ENCODE data around the gene DRD2. TPM values are rescaled to one million over a fixed set of nuclear protein-coding genes. Genes with fewer than 3 reads are reported as not detected.
"Not testable (repeated sequence)": the region's sequence is repeated elsewhere in the genome, so short reads cannot be mapped to it uniquely, and the experiment has no call there.

The DRD2 gene
- total RNA-seq (2022) (0.28 and 0.96 TPM in 2 replicates), Bru-seq, nascent RNA (percentile 11 among the genes with signal in this experiment), BruChase-seq, experiment 1, labeled RNA remaining after a 6-hour chase (percentile 7 among the genes with signal in this experiment), BruChase-seq, experiment 2, labeled RNA remaining after a 2-hour chase (percentile 7 among the genes with signal in this experiment)
- long read RNA-seq, partial matches to known transcripts: 0 of 2 reads
- long read RNA-seq, other reads (novel, unspliced or antisense): 0 of 2 reads

DNA sequence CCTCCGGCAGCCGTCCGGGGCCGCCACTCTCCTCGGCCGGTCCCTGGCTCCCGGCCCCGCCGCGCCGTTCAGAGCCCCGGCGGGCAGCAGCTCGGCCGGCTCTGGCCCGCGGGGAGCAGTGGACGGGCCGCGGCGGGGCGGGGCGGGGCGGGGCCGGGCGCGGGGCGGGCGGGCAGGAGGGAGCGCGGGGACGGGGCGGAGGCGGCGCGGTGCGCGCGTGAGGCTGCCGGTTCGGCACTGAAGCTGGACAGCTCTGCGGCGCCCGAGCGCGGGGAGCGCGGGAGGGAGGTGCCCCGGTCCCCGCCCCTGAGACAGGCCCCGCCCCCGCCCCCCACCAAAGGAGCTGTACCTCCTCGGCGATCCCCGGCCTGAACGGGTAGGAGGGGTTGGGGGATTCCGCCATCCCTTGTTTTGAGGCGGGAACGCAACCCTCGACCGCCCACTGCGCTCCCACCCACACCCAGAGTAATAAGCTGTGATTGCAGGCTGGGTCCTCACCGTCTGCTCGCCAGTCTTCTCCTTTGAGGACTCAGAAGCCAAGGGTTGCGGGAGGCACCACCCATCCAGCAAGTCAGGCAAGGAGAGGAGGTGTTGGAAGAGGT lies at the start of gene DRD2:
TSS of gene DRD2 (minus strand) at position 239 of the 602 bp plus-strand sequence. CDS start 50,747 bp downstream, outside the sequence.
- Mint-ChIP-seq H3K36me3 (ENCODE audit: insufficient read depth, unreplicated experiment) (no peaks in the 10 kb centered on the region), H3K4me3 (ENCODE audit: unreplicated experiment) (peak within 1 kb of the TSS; percentile 43), H3K27ac (ENCODE audit: low read depth, unreplicated experiment) (no peak within 1 kb of the TSS), H3K9me3 (ENCODE audit: unreplicated experiment) (no peaks in the 10 kb centered on the region), H3K4me1 (ENCODE audit: insufficient read depth, unreplicated experiment) (peaks cover 5% of the 10 kb centered on the region), H3K27me3 (ENCODE audit: insufficient read depth, unreplicated experiment) (peaks cover 41% of the 10 kb centered on the region)
- ChIA-PET POLR2A (interaction anchor here (0.6 to 0.8 kb wide), 2 partner anchors 28 to 52 kb away, joined by 3 read pairs; no protein-coding TSS in a partner anchor), CTCF (interaction anchor here (0.7 to 2.4 kb wide), 4 partner anchors 19 to 59 kb away, joined by 3 to 9 read pairs (median 4); no protein-coding TSS in a partner anchor)
- no peak for TF ChIP-seq CTCF (IDR thresholded peaks at IDR 0.05; ENCODE audit: unreplicated experiment)
- intact Hi-C loops (cut with micrococcal nuclease): no loop called here
- no TSS peak for BruUV-seq (replicated peaks)
- DNase-seq (ENCODE audit: unreplicated experiment): no peak

DNA sequence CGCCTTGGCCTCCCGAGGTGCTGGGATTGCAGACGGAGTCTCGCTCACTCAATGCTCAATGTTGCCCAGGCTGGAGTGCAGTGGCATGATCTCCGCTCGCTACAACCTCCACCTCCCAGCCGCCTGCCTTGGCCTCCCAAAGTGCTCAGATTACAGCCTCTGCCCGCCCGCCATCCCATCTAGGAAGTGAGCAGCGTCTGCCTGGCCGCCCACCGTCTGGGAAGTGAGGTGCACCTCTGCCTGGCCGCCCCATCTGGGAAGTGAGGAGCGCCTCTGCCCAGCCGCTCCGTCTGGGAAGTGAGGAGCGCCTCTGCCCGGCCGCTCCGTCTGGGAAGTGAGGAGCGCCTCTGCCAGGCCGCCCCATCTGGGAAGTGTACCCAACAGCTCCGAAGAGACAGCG lies 48.7 kb upstream of the DRD2 start:
- H3K27ac Mint-ChIP-seq (ENCODE audit: low read depth, unreplicated experiment); intact Hi-C loops (cut with micrococcal nuclease): not testable (repeated sequence)

GRCh38 chr11:113521737-113522517 lies 46.7 kb upstream of the DRD2 start:
- H3K36me3 Mint-ChIP-seq (ENCODE audit: insufficient read depth, unreplicated experiment): no peaks in the 10 kb centered on the region
- no peak for TF ChIP-seq CTCF (IDR thresholded peaks at IDR 0.05; ENCODE audit: unreplicated experiment)
- no peak overlapping the region for H3K4me3 Mint-ChIP-seq (ENCODE audit: unreplicated experiment)
- no peak for DNase-seq (ENCODE audit: unreplicated experiment)
- CTCF ChIA-PET: interaction anchor here (1.2 to 4.3 kb wide), 3 partner anchors 9 to 217 kb away, joined by 3 to 36 read pairs (median 5); no protein-coding TSS in a partner anchor
- H3K4me1 Mint-ChIP-seq (ENCODE audit: insufficient read depth, unreplicated experiment): no peaks in the 10 kb centered on the region
- H3K9me3 Mint-ChIP-seq (ENCODE audit: unreplicated experiment): no peaks in the 10 kb centered on the region
- POLR2A ChIA-PET: interaction anchor here (1.1 kb wide), 1 partner anchor 14 kb away, joined by 3 read pairs; no protein-coding TSS in a partner anchor
- no TSS peak for BruUV-seq (replicated peaks)
- H3K27ac Mint-ChIP-seq (ENCODE audit: low read depth, unreplicated experiment): no peak overlapping the region
- H3K27me3 Mint-ChIP-seq (ENCODE audit: insufficient read depth, unreplicated experiment): no peaks in the 10 kb centered on the region
- intact Hi-C loops (cut with micrococcal nuclease): no loop called here

More for the DNA sequence above, 48.7 kb upstream of the DRD2 start:
- DNase-seq (ENCODE audit: unreplicated experiment); POLR2A ChIA-PET; H3K36me3 Mint-ChIP-seq (ENCODE audit: insufficient read depth, unreplicated experiment); CTCF ChIA-PET; H3K4me3 Mint-ChIP-seq (ENCODE audit: unreplicated experiment); H3K9me3 Mint-ChIP-seq (ENCODE audit: unreplicated experiment); H3K4me1 Mint-ChIP-seq (ENCODE audit: insufficient read depth, unreplicated experiment); H3K27me3 Mint-ChIP-seq (ENCODE audit: insufficient read depth, unreplicated experiment); BruUV-seq (replicated peaks): not testable (repeated sequence)

- TF ChIP-seq CTCF (IDR thresholded peaks at IDR 0.05; ENCODE audit: unreplicated experiment): no peak
- Mint-ChIP-seq H3K4me3 (ENCODE audit: unreplicated experiment) (no peak overlapping the region), H3K4me1 (ENCODE audit: insufficient read depth, unreplicated experiment) (no peaks in the 10 kb centered on the region), H3K27ac (ENCODE audit: low read depth, unreplicated experiment) (no peak overlapping the region), H3K9me3 (ENCODE audit: unreplicated experiment) (no peaks in the 10 kb centered on the region), H3K27me3 (ENCODE audit: insufficient read depth, unreplicated experiment) (no peaks in the 10 kb centered on the region), H3K36me3 (ENCODE audit: insufficient read depth, unreplicated experiment) (no peaks in the 10 kb centered on the region)
- ChIA-PET CTCF (interaction anchor here (1.7 to 4.3 kb wide), 2 partner anchors 11 to 26 kb away, joined by 5 to 36 read pairs; no protein-coding TSS in a partner anchor), POLR2A (interaction anchor here (1.2 kb wide), 1 partner anchor 9 kb away, joined by 5 read pairs; no protein-coding TSS in a partner anchor)
- no TSS peak for BruUV-seq (replicated peaks)
- intact Hi-C loops (cut with micrococcal nuclease): no loop called here
- no peak for DNase-seq (ENCODE audit: unreplicated experiment)
These were observed 44.9 kb upstream of the DRD2 start for GRCh38 chr11:113519989-113520613.
